HG02973 (cell line): ENCODE data around the gene SLC22A1.

Experiments
- ATAC-seq: cut with Tn5 transposase; IDR thresholded peaks from one replicate; pipeline ENCODE4 v1.9.1; 2021; ENCODE audit warnings: moderate library complexity; ENCODE audit not compliant: unreplicated experiment

SLC22A1 gene

GRCh38 chr6:160207618-160208017, 86.0 kb downstream of the SLC22A1 start:
- ATAC-seq, result no peak
